Memory B cell (primary cell): ENCODE measurements around the gene LUZP2.

Experiments
- ATAC-seq: fragments of 150-1000 bp; cut with Tn5 transposase; 2 replicates; pipeline ENCODE4 v1.10.0; 2021; ENCODE audit warnings: low read depth, mild to moderate bottlenecking, moderate library complexity
- DNase-seq, 2 donors: peaks; one replicate each; pipeline ENCODE4 v3.0.0; 2022; ENCODE audit warnings: low spot score in 2 of 2
- H3K27ac Mint-ChIP-seq: one replicate; pipeline ENCODE4 v1.8.0; 2022; ENCODE audit warnings: mild to moderate bottlenecking, moderate library complexity, mixed read lengths
- H3K27me3 Mint-ChIP-seq: one replicate; pipeline ENCODE4 v1.8.0; 2022; ENCODE audit warnings: mixed read lengths
- H3K36me3 Mint-ChIP-seq: one replicate; pipeline ENCODE4 v1.8.0; 2022; ENCODE audit warnings: mild to moderate bottlenecking, mixed read lengths
- H3K4me1 Mint-ChIP-seq: one replicate; pipeline ENCODE4 v1.8.0; 2022; ENCODE audit warnings: mixed read lengths
- H3K4me3 Mint-ChIP-seq: one replicate; pipeline ENCODE4 v1.8.0; 2022; ENCODE audit warnings: mild to moderate bottlenecking, moderate library complexity, mixed read lengths
- H3K9me3 Mint-ChIP-seq: one replicate; pipeline ENCODE4 v1.8.0; 2022; ENCODE audit warnings: mixed read lengths

Gene LUZP2

DNA sequence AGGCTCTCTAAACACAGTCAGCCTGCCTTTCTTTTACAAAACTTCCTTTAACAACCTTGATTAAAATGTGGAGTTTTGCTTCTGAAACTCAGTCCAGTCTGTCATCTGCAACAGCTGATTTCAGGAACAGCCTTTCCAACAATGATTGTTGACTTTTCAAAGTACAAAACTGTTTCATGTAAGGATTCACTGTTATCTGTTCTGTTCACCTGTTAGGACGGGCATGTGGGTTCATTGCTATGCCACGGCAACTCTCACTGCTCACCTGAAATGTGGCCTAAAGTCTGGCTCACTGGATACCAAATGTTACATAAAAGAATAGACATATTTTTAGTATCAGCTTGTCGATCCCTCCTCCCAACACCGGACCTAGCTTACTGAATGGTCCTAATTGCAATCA lies 242.8 kb downstream of the LUZP2 start:
- ATAC-seq: no peak
- Mint-ChIP-seq H3K27ac (no peak overlapping the region), H3K9me3 (peaks cover 5% of the 10 kb centered on the region), H3K4me1 (no peaks in the 10 kb centered on the region), H3K4me3 (no peak overlapping the region), H3K27me3 (no peaks in the 10 kb centered on the region), H3K36me3 (no peaks in the 10 kb centered on the region)
- DNase-seq: no peak

DNA sequence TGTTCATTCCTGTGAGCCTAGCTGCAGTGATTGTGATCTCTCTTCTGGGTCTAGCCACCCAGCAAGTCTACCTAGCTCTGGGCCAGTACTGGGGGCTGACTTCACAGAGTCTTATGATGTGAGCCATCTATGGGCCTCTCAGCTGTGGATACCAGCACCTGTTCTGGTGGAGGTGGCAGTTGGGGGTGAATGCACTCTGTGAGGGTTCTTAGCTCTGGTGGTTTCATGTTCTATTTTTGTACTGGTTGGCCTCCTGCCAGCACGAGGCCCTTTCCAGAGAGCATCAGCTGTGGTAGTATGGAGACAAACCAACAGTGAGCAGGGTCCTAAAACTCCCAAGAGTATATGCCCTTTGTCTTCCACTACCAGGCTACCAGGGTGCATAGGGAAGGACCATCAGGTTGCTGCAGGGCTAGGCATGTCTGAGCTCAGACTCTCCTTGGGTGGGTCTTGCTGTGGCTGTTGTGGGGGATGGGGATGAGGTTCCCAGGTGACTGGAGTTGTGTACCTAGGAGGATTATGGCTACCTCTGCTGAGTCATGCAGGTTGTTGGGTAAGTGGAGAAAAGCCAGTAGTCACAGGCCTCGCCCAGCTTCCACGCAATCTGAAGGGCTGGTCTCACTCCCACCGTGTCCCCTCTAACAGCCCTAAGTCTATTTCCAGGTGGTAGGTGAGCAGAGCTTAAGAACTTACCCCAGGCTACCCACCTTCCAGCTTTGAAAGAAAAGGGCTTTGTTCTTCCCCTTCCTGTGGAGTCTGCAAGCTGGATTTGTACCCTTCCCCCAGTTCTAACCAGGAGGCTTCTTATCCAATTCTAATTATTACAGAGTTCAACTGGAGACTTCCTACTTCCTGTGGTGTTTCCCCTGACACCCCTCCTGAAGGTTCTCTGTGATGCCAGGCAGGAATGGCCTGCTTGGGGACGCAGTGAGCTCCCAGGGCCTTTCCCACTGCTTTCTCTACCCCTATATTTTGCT lies 250.7 kb downstream of the LUZP2 start:
- ATAC-seq (no peak), DNase-seq (no peak)
- peaks cover 2% of the 10 kb centered on the region for H3K9me3 Mint-ChIP-seq
- no peak overlapping the region for H3K4me3 Mint-ChIP-seq
- H3K27ac Mint-ChIP-seq: no peak overlapping the region
- H3K27me3 Mint-ChIP-seq: no peaks in the 10 kb centered on the region
- no peaks in the 10 kb centered on the region for H3K36me3 Mint-ChIP-seq
- no peaks in the 10 kb centered on the region for H3K4me1 Mint-ChIP-seq

DNA sequence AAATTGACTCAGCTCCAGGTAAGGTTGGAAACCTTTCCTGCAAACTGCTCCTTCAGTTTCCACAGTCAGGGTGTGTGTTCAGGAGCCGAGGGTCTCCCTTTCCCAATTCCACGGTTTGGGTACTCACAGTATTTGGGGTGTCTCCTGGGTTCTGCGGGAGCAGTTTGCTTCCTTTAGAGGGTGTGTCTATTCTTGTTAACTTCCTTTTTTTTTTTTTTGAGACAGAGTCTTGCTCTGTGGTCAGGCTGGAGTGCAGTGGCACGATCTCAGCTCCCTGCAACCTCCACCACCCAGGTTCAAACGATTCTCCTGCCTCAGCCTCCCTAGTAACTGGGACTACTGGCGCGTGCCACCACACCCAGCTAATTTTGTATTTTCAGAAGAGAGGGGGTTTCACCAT lies 251.4 kb downstream of the LUZP2 start:
- DNase-seq (no peak), ATAC-seq (no peak)
- Mint-ChIP-seq H3K4me1 (no peaks in the 10 kb centered on the region), H3K9me3 (peaks cover 2% of the 10 kb centered on the region), H3K27me3 (no peaks in the 10 kb centered on the region), H3K36me3 (no peaks in the 10 kb centered on the region), H3K4me3 (no peak overlapping the region), H3K27ac (no peak overlapping the region)

DNA sequence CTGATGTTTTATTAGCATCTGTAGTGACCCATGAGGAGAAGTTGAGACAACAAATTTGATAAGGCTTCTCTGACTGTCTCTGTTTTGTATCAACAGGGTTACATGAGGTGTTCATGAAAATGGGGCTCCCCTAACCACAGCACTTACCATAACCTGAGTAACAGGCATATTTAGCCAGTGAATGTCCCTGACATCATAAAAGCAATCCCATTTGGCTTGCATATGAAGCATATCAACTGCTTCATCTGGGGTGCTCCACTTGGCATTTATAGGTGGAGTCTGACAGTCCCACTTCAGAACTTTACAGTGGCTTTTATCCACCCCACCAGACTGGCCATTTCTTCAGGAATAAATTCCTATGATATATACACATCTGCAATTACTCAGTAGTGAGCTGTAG lies 257.6 kb downstream of the LUZP2 start:
- Mint-ChIP-seq H3K4me1 (no peaks in the 10 kb centered on the region), H3K4me3 (no peak overlapping the region), H3K9me3 (peaks cover 2% of the 10 kb centered on the region), H3K27me3 (no peaks in the 10 kb centered on the region), H3K27ac (no peak overlapping the region), H3K36me3 (no peaks in the 10 kb centered on the region)
- DNase-seq (no peak), ATAC-seq (no peak)

DNA sequence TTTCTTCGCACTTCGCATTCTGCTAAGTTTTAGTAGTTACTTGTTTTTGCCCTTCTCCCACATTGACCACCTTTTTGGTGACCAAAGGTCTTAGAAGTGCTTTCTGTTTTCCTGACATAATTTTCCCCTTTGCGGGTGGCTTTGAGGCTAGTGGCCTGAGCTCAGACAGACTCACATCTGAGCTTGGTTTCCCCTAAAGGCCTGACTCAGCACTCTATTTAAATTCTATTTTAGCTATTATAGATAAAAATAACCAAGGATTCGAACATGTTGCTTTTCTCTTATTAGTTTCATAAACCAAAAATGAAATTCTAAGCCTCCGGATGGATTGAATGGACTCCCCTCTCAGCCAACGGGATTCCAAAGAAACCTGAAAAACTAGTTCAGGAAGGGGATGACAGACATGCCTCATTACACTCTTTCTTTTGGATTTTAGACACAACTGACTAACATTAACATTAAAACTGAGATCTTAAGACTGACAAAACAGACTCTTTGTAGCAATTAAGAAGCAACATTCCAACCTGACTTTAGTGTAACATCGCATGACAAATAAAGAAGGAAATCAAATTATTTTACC lies 258.5 kb downstream of the LUZP2 start:
- Mint-ChIP-seq H3K9me3 (peaks cover 7% of the 10 kb centered on the region), H3K4me1 (no peaks in the 10 kb centered on the region), H3K27ac (no peak overlapping the region), H3K36me3 (no peaks in the 10 kb centered on the region), H3K4me3 (no peak overlapping the region), H3K27me3 (no peaks in the 10 kb centered on the region)
- no peak for ATAC-seq
- DNase-seq: no peak

DNA sequence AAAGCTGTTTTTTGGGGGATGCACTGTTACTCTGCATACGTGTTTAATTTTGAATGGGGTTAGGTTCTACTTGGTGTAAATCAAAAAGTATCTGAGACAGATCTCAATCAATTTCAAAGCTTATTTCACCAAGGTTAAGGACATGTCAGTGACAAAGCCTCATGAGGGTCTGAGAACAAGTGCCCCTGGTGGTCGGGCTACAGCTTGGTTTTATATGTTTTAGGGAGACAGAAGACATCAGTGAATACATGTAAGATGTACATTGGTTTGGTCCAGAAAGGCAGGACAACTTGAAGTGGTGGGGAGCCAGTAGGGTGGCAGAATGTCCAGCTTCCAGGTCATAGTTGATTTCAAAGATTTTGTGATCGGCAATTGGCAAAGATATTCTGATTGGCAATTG lies 262.9 kb downstream of the LUZP2 start:
- no peak overlapping the region for H3K27ac Mint-ChIP-seq
- H3K27me3 Mint-ChIP-seq: no peaks in the 10 kb centered on the region
- no peak overlapping the region for H3K4me3 Mint-ChIP-seq
- no peaks in the 10 kb centered on the region for H3K4me1 Mint-ChIP-seq
- no peak for DNase-seq
- H3K9me3 Mint-ChIP-seq: peaks cover 7% of the 10 kb centered on the region
- H3K36me3 Mint-ChIP-seq: no peaks in the 10 kb centered on the region
- ATAC-seq: no peak

DNA sequence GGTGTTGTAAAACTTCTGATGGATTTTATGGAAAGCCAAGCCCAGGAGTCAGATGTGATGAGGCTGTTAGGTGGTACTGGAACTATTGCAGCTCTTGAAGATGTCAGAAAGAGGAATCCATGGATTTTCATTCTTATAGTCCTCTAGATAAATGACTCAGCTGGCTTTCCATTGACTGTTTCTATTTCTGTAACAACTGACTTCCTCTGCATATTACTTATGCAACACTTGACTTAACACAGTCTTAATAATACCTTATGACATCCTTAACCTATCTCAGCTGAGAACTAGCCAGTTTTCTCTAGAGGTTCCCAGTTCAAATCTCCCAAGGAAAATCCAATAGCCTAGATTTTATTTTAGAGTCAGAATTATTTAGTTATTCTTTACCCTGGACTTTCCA lies 263.8 kb downstream of the LUZP2 start:
- Mint-ChIP-seq H3K36me3 (no peaks in the 10 kb centered on the region), H3K9me3 (peaks cover 7% of the 10 kb centered on the region), H3K27ac (no peak overlapping the region)

DNA sequence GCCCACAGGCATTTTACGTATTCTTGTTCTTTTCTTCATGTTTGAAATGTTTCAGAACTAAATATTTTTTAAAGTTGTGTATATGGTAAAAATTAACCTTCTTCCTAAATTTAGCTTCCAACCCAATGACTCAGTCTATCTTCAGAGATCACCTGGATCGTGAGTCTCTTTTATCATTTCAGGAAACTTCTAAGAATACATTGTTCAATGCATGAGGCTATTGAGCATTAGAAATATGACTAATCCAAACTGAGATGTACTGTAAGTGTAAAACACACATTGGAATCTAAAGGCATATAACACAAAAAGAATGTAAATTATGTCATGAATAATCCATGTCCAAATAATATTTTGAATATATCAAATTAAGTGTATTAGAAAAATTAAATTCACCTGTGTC lies 265.2 kb downstream of the LUZP2 start:
- Mint-ChIP-seq H3K27ac (no peak overlapping the region), H3K4me3 (no peak overlapping the region), H3K9me3 (peaks cover 5% of the 10 kb centered on the region), H3K36me3 (no peaks in the 10 kb centered on the region), H3K4me1 (no peaks in the 10 kb centered on the region), H3K27me3 (no peaks in the 10 kb centered on the region)
- ATAC-seq (no peak), DNase-seq (no peak)

More for the DNA sequence above, 263.8 kb downstream of the LUZP2 start:
- DNase-seq (no peak), ATAC-seq (no peak)
- H3K4me3 Mint-ChIP-seq: no peak overlapping the region
- no peaks in the 10 kb centered on the region for H3K4me1 Mint-ChIP-seq
- H3K27me3 Mint-ChIP-seq: no peaks in the 10 kb centered on the region

DNA sequence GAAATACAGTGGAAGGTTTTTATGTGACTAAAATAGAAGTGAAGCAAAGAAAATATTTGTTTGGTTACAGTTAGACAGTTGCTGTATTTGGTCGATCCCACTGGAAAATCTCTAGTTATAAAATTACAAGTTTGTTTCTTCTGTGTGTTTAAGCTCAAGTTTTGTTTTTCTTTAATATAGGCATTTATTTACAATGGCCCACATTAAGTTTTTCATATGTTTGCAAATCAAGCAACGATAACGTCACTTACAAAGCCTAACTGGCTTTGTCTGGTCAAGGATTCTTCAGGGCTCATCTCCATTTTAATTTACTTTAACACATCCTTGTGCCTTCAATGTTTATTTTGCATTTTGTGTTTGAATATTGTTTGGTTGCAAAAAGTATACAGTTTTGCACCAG lies 270.6 kb downstream of the LUZP2 start:
- no peak for ATAC-seq
- H3K9me3 Mint-ChIP-seq: peaks cover 2% of the 10 kb centered on the region
- H3K27ac Mint-ChIP-seq: no peak overlapping the region
- H3K4me1 Mint-ChIP-seq: no peaks in the 10 kb centered on the region
- H3K4me3 Mint-ChIP-seq: no peak overlapping the region
- H3K27me3 Mint-ChIP-seq: no peaks in the 10 kb centered on the region
- no peak for DNase-seq
- no peaks in the 10 kb centered on the region for H3K36me3 Mint-ChIP-seq

DNA sequence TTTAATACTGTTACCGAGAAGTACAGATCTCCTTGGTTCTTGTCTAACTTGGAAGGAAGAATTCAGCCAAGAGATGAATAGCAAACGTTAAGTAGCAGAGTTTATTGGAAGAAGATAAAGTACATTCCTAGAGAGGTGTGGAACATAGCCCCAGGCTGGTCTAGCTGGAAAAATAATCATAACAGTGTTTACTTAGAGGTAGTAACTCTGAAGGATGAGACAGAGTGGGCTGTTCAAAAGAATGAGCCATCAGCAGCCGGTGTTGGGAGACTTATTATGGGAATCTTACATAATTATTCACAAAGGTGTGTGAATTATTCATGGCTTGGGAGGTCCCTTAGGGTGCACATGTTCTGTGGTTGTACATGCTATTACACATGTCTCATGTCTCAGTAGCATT lies 276.5 kb downstream of the LUZP2 start:
- no peaks in the 10 kb centered on the region for H3K27me3 Mint-ChIP-seq
- ATAC-seq (no peak), DNase-seq (no peak)
- H3K36me3 Mint-ChIP-seq: no peaks in the 10 kb centered on the region
- no peak overlapping the region for H3K27ac Mint-ChIP-seq
- no peaks in the 10 kb centered on the region for H3K4me1 Mint-ChIP-seq
- no peak overlapping the region for H3K4me3 Mint-ChIP-seq
- H3K9me3 Mint-ChIP-seq: peaks cover 2% of the 10 kb centered on the region

DNA sequence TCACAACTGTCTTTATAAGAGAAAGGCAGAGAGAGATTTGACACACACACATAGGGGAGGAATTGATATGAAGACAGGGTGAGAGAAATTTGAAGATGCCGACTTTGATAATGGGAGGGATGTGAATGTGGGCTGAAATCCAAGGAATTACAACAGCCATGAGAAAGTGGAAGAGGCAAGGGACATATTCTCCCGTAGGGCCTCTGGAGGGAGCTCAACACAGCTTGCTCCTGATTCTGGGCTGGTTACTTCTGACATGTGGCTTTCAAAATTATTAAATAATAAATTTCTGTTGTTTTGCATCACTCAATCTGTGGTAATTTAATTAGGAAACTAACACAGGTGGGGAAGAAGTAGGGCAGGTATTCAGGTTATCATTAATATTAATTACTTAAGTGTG lies 282.9 kb downstream of the LUZP2 start:
- no peaks in the 10 kb centered on the region for H3K27me3 Mint-ChIP-seq
- ATAC-seq (no peak), DNase-seq (no peak)
- H3K4me1 Mint-ChIP-seq: no peaks in the 10 kb centered on the region
- no peaks in the 10 kb centered on the region for H3K36me3 Mint-ChIP-seq
- peaks cover 4% of the 10 kb centered on the region for H3K9me3 Mint-ChIP-seq
- no peak overlapping the region for H3K27ac Mint-ChIP-seq
- no peak overlapping the region for H3K4me3 Mint-ChIP-seq

DNA sequence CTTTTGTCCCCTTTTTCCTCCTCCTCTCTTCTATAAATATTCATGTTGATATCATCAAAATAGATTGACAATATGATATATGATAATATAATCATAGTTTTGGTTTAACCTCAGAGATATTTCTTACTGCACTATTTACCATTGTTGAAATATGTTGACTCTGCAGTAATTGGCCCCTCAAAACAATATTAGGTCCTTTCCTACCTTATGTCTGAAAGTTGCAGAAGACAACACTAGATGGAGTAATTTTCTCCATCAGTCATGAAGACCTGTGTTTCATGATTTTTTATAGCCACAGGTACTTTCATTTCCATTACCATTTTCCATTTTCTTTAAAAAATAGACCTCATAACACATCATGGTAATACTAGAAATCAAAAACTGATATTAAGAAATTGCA lies 284.4 kb downstream of the LUZP2 start:
- no peak overlapping the region for H3K4me3 Mint-ChIP-seq
- DNase-seq (no peak), ATAC-seq (no peak)
- H3K4me1 Mint-ChIP-seq: no peaks in the 10 kb centered on the region
- no peaks in the 10 kb centered on the region for H3K27me3 Mint-ChIP-seq
- no peaks in the 10 kb centered on the region for H3K36me3 Mint-ChIP-seq
- peaks cover 6% of the 10 kb centered on the region for H3K9me3 Mint-ChIP-seq
- no peak overlapping the region for H3K27ac Mint-ChIP-seq

DNA sequence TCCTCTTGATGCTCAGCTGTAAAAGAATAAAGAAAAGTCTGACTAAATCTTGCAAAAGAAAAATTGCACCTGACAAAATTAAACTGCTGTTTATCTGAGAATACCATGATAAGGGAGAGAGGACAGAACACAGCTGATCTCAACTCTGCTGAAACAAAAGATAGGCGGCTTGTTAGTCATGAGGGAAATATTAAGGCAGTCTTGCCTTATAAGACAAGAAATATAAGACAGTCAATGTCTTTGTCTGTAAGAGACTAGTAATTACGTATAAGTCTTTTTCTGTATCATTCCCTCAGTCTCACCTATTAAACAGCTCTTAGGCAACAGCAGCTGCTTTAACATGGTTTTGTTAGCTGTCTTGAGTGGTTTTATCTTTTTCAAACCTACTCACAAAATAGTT lies 296.6 kb downstream of the LUZP2 start:
- no peak overlapping the region for H3K4me3 Mint-ChIP-seq
- no peaks in the 10 kb centered on the region for H3K4me1 Mint-ChIP-seq
- H3K9me3 Mint-ChIP-seq: peaks cover 3% of the 10 kb centered on the region
- H3K36me3 Mint-ChIP-seq: no peaks in the 10 kb centered on the region
- no peaks in the 10 kb centered on the region for H3K27me3 Mint-ChIP-seq
- ATAC-seq: no peak
- no peak for DNase-seq
- H3K27ac Mint-ChIP-seq: no peak overlapping the region

DNA sequence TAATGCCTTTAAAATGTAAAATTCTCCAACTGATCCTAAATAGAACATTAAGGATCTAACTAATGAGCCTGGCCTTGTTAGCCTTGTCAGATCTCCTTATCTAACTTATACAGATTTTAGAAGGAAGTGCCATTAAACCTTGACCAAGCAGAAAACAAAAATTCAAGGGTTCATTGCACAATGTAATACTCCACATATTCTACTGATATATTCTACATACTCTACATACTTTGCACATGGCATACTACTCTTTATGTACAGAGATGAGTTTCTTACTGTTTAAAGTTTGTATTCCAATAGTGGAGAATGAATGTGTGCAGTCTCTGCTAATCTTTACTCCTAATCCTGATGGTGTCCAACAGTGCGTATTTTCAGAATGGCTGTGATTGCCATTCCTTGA lies 297.2 kb downstream of the LUZP2 start:
- Mint-ChIP-seq H3K36me3 (no peaks in the 10 kb centered on the region), H3K4me3 (no peak overlapping the region), H3K9me3 (peaks cover 3% of the 10 kb centered on the region), H3K27me3 (no peaks in the 10 kb centered on the region), H3K4me1 (no peaks in the 10 kb centered on the region), H3K27ac (no peak overlapping the region)
- no peak for ATAC-seq
- no peak for DNase-seq

DNA sequence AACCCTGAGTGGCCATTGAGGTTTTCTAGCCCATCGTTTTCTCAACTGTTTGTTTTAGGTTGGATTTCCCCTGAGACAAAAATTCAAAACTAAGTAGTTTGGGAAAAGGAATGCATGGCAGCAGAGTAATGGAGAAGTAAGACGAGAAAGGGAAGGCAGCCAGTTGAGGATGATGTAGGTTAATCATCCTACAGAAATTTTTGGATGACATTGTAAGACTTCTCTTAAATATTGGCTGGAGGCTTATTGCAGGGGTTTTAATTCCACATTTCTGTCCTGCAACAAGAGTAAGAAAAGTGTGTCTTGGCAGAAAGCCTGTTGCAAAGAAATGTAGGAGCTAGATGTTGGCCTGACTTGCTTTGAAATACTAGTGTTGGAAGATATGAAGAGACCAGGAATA lies 308.8 kb downstream of the LUZP2 start:
- H3K36me3 Mint-ChIP-seq: no peaks in the 10 kb centered on the region
- H3K27ac Mint-ChIP-seq: no peak overlapping the region
- no peak overlapping the region for H3K4me3 Mint-ChIP-seq
- H3K27me3 Mint-ChIP-seq: no peaks in the 10 kb centered on the region
- no peak for DNase-seq
- no peak for ATAC-seq
- H3K9me3 Mint-ChIP-seq: peaks cover 6% of the 10 kb centered on the region
- no peaks in the 10 kb centered on the region for H3K4me1 Mint-ChIP-seq
